ENCODE data around the gene RMRP. TPM values are rescaled to one million over a fixed set of nuclear protein-coding genes. Genes with fewer than 3 reads are reported as not detected.

RMRP gene
- total RNA-seq, 3 donors from 2014 or later, result 1,664 to 2,064 (median 2,058) TPM

- no peak overlapping the region for H3K27ac ChIP-seq
- no peaks in the 10 kb centered on the region for H3K9me3 ChIP-seq
- no peak overlapping the region for H3K4me3 ChIP-seq
- H3K36me3 ChIP-seq, result no peaks in the 10 kb centered on the region
- H3K4me1 ChIP-seq, result no peaks in the 10 kb centered on the region
- intact Hi-C loops (cut with DNase I; ENCODE audit: low total_unique reads), result no loop called here
- TF ChIP-seq CTCF (IDR thresholded peaks at IDR 0.05), result no peak
- TF ChIP-seq POLR2A (IDR thresholded peaks at IDR 0.05), result no peak
- TF ChIP-seq POLR2AphosphoS5 (IDR thresholded peaks at IDR 0.05), result no peak
- DNase-seq (ENCODE audit: low spot score in 2 of 2), result no peak
- H3K27me3 ChIP-seq, result no peaks in the 10 kb centered on the region
Observed at GRCh38 chr9:35682520-35683315, 24.9 kb upstream of the RMRP start.

GRCh38 chr9:35682051-35682450 lies 24.2 kb upstream of the RMRP start:
- H3K4me1 ChIP-seq, result no peaks in the 10 kb centered on the region
- no peak overlapping the region for H3K4me3 ChIP-seq
- H3K9me3 ChIP-seq, result no peaks in the 10 kb centered on the region
- no peaks in the 10 kb centered on the region for H3K36me3 ChIP-seq
- DNase-seq (ENCODE audit: low spot score in 2 of 2), result no peak
- TF ChIP-seq CTCF (IDR thresholded peaks at IDR 0.05) (no peak), POLR2AphosphoS5 (IDR thresholded peaks at IDR 0.05) (no peak), POLR2A (IDR thresholded peaks at IDR 0.05) (no peak)
- no peak overlapping the region for H3K27ac ChIP-seq
- intact Hi-C loops (cut with DNase I; ENCODE audit: low total_unique reads), result no loop called here
- H3K27me3 ChIP-seq, result no peaks in the 10 kb centered on the region

- TF ChIP-seq CTCF (IDR thresholded peaks at IDR 0.05) (no peak), POLR2A (IDR thresholded peaks at IDR 0.05) (no peak), POLR2AphosphoS5 (IDR thresholded peaks at IDR 0.05) (no peak)
- Histone ChIP-seq H3K4me3 (no peak overlapping the region), H3K27ac (peak overlapping the region in 1 of 2 donors; percentile 38), H3K36me3 (no peaks in the 10 kb centered on the region), H3K27me3 (no peaks in the 10 kb centered on the region), H3K9me3 (no peaks in the 10 kb centered on the region), H3K4me1 (no peaks in the 10 kb centered on the region)
- intact Hi-C loops (cut with DNase I; ENCODE audit: low total_unique reads), result no loop called here
- no peak for DNase-seq (ENCODE audit: low spot score in 2 of 2)
Observed at GRCh38 chr9:35681341-35682002, 23.7 kb upstream of the RMRP start.

GRCh38 chr9:35680331-35681105 lies 22.7 kb upstream of the RMRP start:
- H3K4me3 ChIP-seq, result no peak overlapping the region
- H3K4me1 ChIP-seq, result peaks cover 0 to 4% of the 10 kb centered on the region in 2 donors
- no peak overlapping the region for H3K27ac ChIP-seq
- no peaks in the 10 kb centered on the region for H3K9me3 ChIP-seq
- no peaks in the 10 kb centered on the region for H3K36me3 ChIP-seq
- DNase-seq (ENCODE audit: low spot score in 2 of 2), result no peak
- no peaks in the 10 kb centered on the region for H3K27me3 ChIP-seq
- intact Hi-C loops (cut with DNase I; ENCODE audit: low total_unique reads), result no loop called here
- TF ChIP-seq POLR2A (IDR thresholded peaks at IDR 0.05) (no peak), POLR2AphosphoS5 (IDR thresholded peaks at IDR 0.05) (no peak), CTCF (IDR thresholded peaks at IDR 0.05) (no peak)

Measured in breast epithelium (tissue), 4 donors.